OCI-LY3 (cell line): ENCODE results near the gene LINC01488.

Experiments used
- H2AFZ ChIP-seq: fragments of 200-600, 300-600 bp; shearing (Covaris generic); 2 replicates; pipeline ENCODE4 v1.6.0; 2014; ENCODE audit warnings: antibody characterized with exemption, low read depth, low read length
- H3K27ac ChIP-seq: fragments of 200-600, 300-600 bp; sonication (generic); 2 replicates; pipeline ENCODE4 v1.5.1; 2014; ENCODE audit warnings: mild to moderate bottlenecking, low read length, moderate library complexity, mixed read lengths
- H3K27me3 ChIP-seq: fragments of 200-600, 300-600 bp; sonication (generic); 2 replicates; pipeline ENCODE4 v1.6.1; 2014; ENCODE audit warnings: low read depth, low read length, mixed read lengths
- H3K36me3 ChIP-seq: fragments of 200-600, 300-600 bp; sonication (generic); replicated peaks from 2 replicates; pipeline ENCODE3; 2014; ENCODE audit warnings: low read depth, low read length, mixed read lengths
- H3K4me1 ChIP-seq: fragments of 300-600, 200-600 bp; sonication (generic); 2 replicates; pipeline ENCODE4 v1.6.1; 2014; ENCODE audit warnings: low read length, mixed read lengths
- H3K4me2 ChIP-seq: fragments of 200-600, 300-600 bp; sonication (generic); 2 replicates; pipeline ENCODE4 v1.6.1; 2014; ENCODE audit warnings: low read length, mixed read lengths
- H3K4me3 ChIP-seq: fragments of 300-600, 200-600 bp; sonication (generic); 2 replicates; pipeline ENCODE4 v1.5.1; 2014; ENCODE audit warnings: antibody characterized with exemption, mild to moderate bottlenecking, low read length, moderate library complexity
- H3K79me2 ChIP-seq: fragments of 300-600, 200-600 bp; shearing (Covaris generic); 2 replicates; pipeline ENCODE4 v1.6.1; 2014; ENCODE audit warnings: mild to moderate bottlenecking, low read length, mixed read lengths
- H3K9ac ChIP-seq: fragments of 300-600, 200-600 bp; shearing (Covaris generic); 2 replicates; pipeline ENCODE4 v1.6.0; 2014; ENCODE audit warnings: mild to moderate bottlenecking, low read length, moderate library complexity
- H3K9me3 ChIP-seq: fragments of 200-600, 300-600 bp; shearing (Covaris generic); 2 replicates; pipeline ENCODE4 v1.6.1; 2014; ENCODE audit warnings: low read length, mixed read lengths; ENCODE audit not compliant: insufficient read depth
- H4K20me1 ChIP-seq: fragments of 200-600, 300-600 bp; sonication (generic); 2 replicates; pipeline ENCODE4 v1.6.1; 2016; ENCODE audit warnings: low read length, mixed read lengths; ENCODE audit not compliant: insufficient read depth
- EZH2phosphoT487 ChIP-seq: fragments of 200-600 bp; shearing (Covaris generic); IDR thresholded peaks from 2 replicates; pipeline ENCODE4 v1.6.1; 2018; ENCODE audit warnings: antibody characterized with exemption, mixed run types, low read depth
- TF ChIP-seq, protein P1 (sequence below): fragments of 200-600, 300-600 bp; sonication (generic); IDR thresholded peaks from 2 replicates; pipeline ENCODE4 v1.5.1; 2014; ENCODE audit warnings: antibody characterized with exemption, low read length, low read depth

LINC01488 gene

DNA sequence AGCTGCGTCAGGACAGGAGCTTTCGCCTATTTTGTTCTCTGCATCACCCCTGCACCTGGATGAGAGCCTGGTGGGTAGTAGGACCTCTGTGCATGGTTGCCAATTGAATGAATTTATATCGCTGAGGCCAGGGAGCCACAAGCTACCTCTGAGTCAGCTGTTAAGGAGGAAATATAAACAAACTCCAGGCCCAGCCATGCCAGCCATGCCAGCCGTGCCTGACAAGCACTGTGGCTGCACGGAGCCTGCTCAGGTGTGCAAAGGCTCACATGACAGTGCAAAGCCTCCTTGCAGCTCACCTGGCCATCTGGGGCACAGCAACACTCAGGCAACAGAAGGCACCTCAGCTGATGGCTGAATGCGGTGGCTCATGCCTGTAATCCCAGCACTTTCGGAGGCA, 33.7 kb upstream of the LINC01488 start:
- H3K27ac ChIP-seq: no peak overlapping the region
- H2AFZ ChIP-seq: no peak overlapping the region

DNA sequence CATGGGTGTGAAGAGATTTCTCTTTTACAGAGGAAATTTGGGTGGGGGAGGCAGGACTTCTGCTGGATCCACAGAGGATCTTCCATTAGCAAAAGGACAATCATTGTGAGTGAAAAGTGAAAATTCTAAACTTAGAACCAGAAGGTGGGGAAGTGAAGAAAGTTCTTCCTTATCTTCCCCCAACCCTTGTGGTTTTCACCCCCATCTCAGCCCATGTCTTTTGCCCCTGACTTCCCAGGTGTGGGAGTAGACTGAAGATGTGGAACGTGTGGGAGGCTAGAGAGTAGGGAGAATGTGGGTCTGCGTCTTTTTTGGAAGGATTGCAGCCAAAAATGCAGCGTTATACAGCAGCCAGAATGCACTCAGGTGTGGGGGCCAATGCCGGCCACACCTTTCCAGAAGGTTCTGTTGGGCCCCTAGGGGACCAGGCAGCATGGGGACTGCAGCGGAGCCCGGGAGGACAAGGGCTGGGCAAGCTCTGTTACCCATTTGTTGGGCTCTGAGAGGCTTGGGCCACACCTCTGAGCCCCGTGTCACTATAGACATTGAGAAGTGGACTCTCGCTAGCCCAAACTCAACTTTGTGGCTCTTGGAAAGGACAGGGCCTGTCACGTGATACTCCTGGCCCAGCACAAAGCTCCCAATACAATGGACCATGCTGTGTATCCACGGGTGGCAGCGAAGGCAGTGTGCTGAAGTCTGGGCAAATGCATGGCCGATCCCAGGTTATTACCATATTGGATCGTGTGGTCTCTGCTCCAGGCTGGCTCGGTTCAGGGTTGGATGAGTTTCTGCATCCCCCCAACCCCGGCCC, 32.8 kb upstream of the LINC01488 start:
- no peak overlapping the region for H3K4me2 ChIP-seq
- H3K4me3 ChIP-seq: no peak overlapping the region
- H4K20me1 ChIP-seq: no peaks in the 10 kb centered on the region
- no peak overlapping the region for H2AFZ ChIP-seq
- TF ChIP-seq, protein P1, sequence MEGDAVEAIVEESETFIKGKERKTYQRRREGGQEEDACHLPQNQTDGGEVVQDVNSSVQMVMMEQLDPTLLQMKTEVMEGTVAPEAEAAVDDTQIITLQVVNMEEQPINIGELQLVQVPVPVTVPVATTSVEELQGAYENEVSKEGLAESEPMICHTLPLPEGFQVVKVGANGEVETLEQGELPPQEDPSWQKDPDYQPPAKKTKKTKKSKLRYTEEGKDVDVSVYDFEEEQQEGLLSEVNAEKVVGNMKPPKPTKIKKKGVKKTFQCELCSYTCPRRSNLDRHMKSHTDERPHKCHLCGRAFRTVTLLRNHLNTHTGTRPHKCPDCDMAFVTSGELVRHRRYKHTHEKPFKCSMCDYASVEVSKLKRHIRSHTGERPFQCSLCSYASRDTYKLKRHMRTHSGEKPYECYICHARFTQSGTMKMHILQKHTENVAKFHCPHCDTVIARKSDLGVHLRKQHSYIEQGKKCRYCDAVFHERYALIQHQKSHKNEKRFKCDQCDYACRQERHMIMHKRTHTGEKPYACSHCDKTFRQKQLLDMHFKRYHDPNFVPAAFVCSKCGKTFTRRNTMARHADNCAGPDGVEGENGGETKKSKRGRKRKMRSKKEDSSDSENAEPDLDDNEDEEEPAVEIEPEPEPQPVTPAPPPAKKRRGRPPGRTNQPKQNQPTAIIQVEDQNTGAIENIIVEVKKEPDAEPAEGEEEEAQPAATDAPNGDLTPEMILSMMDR: no peak
- TF ChIP-seq EZH2phosphoT487: no peak
- no peak overlapping the region for H3K9ac ChIP-seq
- no peaks in the 10 kb centered on the region for H3K79me2 ChIP-seq
- no peaks in the 10 kb centered on the region for H3K27me3 ChIP-seq
- H3K9me3 ChIP-seq: no peaks in the 10 kb centered on the region
- H3K36me3 ChIP-seq: no peaks in the 10 kb centered on the region
- no peak overlapping the region for H3K27ac ChIP-seq
- H3K4me1 ChIP-seq: peaks cover 27% of the 10 kb centered on the region

More for the DNA sequence above, 33.7 kb upstream of the LINC01488 start:
- H3K36me3 ChIP-seq: no peaks in the 10 kb centered on the region
- H3K27me3 ChIP-seq: no peaks in the 10 kb centered on the region
- peaks cover 31% of the 10 kb centered on the region for H3K4me1 ChIP-seq
- TF ChIP-seq, protein P1: no peak
- no peak for TF ChIP-seq EZH2phosphoT487
- no peak overlapping the region for H3K4me2 ChIP-seq
- H3K79me2 ChIP-seq: no peaks in the 10 kb centered on the region
- H3K4me3 ChIP-seq: no peak overlapping the region
- H3K9me3 ChIP-seq: no peaks in the 10 kb centered on the region
- H3K9ac ChIP-seq: no peak overlapping the region
- no peaks in the 10 kb centered on the region for H4K20me1 ChIP-seq

DNA sequence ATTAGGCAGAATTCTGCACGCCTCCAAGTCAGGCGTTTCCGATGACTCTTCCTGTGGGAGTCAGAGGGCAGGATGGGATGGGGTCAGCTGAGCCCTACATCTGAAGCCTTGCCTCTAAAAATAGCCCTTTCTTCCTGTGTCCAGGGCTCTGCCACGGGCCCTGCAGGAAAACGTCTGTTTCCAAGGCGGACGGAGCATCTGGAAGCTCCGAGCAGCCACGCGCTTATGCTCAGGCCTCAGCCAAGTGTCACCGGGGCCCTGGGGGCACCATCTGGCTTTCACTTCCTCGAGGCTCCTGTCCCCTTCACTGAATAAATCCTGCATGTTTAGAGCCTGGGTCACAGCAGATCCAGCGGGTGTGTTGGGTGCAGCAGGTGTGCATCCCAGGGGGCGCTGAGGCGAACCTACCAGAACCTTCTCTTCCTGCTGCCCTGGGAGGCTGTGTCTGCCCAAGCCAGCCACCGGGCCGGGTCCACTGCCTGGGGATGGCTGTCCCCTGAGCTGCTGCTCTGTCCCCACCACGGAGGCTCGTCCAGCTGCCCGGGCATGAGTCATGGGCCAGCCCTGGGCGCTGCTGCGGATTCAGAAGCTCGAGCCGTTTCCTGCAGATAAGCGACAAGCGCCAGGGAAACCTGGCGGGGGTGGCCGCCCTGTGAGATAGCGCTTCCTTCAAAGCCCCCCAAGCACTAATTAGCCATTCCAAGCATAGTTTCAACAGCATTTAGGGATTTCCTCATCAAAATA, 32.0 kb upstream of the LINC01488 start:
- no peak overlapping the region for H3K4me3 ChIP-seq
- H2AFZ ChIP-seq: no peak overlapping the region
- H3K79me2 ChIP-seq: no peaks in the 10 kb centered on the region
- no peaks in the 10 kb centered on the region for H3K27me3 ChIP-seq
- no peaks in the 10 kb centered on the region for H3K36me3 ChIP-seq
- TF ChIP-seq, protein P1: no peak; the same call in 1 of the 2 replicates
- no peak for TF ChIP-seq EZH2phosphoT487
- no peaks in the 10 kb centered on the region for H3K9me3 ChIP-seq
- peaks cover 19% of the 10 kb centered on the region for H3K4me1 ChIP-seq
- no peak overlapping the region for H3K4me2 ChIP-seq
- no peak overlapping the region for H3K27ac ChIP-seq
- H4K20me1 ChIP-seq: no peaks in the 10 kb centered on the region
- H3K9ac ChIP-seq: no peak overlapping the region
